ENCODE results near the gene ENPP3.

DNA sequence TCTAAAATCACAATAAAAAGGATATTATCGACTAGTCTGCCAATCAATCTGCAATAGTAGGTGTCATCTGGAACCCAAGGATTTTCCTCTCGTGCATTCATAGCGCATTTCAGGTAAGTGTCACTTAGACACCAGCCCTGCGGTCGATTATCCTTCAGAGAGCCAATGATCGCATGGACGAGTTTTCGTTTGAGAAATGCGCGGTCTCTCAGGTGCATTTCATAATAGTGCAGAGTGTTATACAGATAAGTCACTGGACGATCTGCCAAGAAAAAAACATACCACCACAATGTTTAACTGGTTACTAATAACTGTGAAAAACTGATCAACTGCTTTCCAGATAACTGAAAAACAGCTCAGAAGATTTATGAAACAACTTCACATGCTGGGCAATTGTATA lies 43.0 kb upstream of the ENPP3 start:
- TF ChIP-seq, protein P1, sequence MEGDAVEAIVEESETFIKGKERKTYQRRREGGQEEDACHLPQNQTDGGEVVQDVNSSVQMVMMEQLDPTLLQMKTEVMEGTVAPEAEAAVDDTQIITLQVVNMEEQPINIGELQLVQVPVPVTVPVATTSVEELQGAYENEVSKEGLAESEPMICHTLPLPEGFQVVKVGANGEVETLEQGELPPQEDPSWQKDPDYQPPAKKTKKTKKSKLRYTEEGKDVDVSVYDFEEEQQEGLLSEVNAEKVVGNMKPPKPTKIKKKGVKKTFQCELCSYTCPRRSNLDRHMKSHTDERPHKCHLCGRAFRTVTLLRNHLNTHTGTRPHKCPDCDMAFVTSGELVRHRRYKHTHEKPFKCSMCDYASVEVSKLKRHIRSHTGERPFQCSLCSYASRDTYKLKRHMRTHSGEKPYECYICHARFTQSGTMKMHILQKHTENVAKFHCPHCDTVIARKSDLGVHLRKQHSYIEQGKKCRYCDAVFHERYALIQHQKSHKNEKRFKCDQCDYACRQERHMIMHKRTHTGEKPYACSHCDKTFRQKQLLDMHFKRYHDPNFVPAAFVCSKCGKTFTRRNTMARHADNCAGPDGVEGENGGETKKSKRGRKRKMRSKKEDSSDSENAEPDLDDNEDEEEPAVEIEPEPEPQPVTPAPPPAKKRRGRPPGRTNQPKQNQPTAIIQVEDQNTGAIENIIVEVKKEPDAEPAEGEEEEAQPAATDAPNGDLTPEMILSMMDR (IDR thresholded peaks at IDR 0.05): no peak
- no peak for TF ChIP-seq POLR2A (IDR thresholded peaks at IDR 0.05)

Data from testis (tissue), 2 donors.